ENCODE measurements around the gene ABHD17C. TPM values are rescaled to one million over a fixed set of nuclear protein-coding genes. Genes with fewer than 3 reads are reported as not detected.

Gene ABHD17C
- total RNA-seq, 1 donor: 0.84 TPM

GRCh38 chr15:80677041-80677440 is 18.1 kb upstream of the ABHD17C start:
- Histone ChIP-seq H3K27me3 (ENCODE audit: insufficient read depth, low read length) (no peaks in the 10 kb centered on the region), H3K4me3 (ENCODE audit: low read length) (no peak overlapping the region), H3K4me1 (ENCODE audit: insufficient read depth, low read length) (no peaks in the 10 kb centered on the region)

GRCh38 chr15:80679167-80679803 is 15.8 kb upstream of the ABHD17C start:
- H3K9me3 ChIP-seq (ENCODE audit: low read depth, low read length): no peaks in the 10 kb centered on the region
- H3K4me1 ChIP-seq (ENCODE audit: insufficient read depth, low read length): no peaks in the 10 kb centered on the region
- no peak overlapping the region for H3K4me3 ChIP-seq (ENCODE audit: low read length)
- no peaks in the 10 kb centered on the region for H3K27me3 ChIP-seq (ENCODE audit: insufficient read depth, low read length)

More at GRCh38 chr15:80677041-80677440, 18.1 kb upstream of the ABHD17C start:
- no peaks in the 10 kb centered on the region for H3K9me3 ChIP-seq (ENCODE audit: low read depth, low read length)

GRCh38 chr15:80679804-80680175 is 15.3 kb upstream of the ABHD17C start:
- no peaks in the 10 kb centered on the region for H3K4me1 ChIP-seq (ENCODE audit: insufficient read depth, low read length)
- H3K4me3 ChIP-seq (ENCODE audit: low read length): no peak overlapping the region
- H3K27me3 ChIP-seq (ENCODE audit: insufficient read depth, low read length): no peaks in the 10 kb centered on the region
- no peaks in the 10 kb centered on the region for H3K9me3 ChIP-seq (ENCODE audit: low read depth, low read length)

GRCh38 chr15:80682201-80682600 is 12.9 kb upstream of the ABHD17C start:
- Histone ChIP-seq H3K4me3 (ENCODE audit: low read length) (no peak overlapping the region), H3K4me1 (ENCODE audit: insufficient read depth, low read length) (no peaks in the 10 kb centered on the region), H3K27me3 (ENCODE audit: insufficient read depth, low read length) (no peaks in the 10 kb centered on the region), H3K9me3 (ENCODE audit: low read depth, low read length) (no peaks in the 10 kb centered on the region)

GRCh38 chr15:80684697-80685096 is 10.4 kb upstream of the ABHD17C start:
- Histone ChIP-seq H3K4me1 (ENCODE audit: insufficient read depth, low read length) (no peaks in the 10 kb centered on the region), H3K4me3 (ENCODE audit: low read length) (no peak overlapping the region), H3K27me3 (ENCODE audit: insufficient read depth, low read length) (no peaks in the 10 kb centered on the region), H3K9me3 (ENCODE audit: low read depth, low read length) (no peaks in the 10 kb centered on the region)

GRCh38 chr15:80685628-80686027 is 9.5 kb upstream of the ABHD17C start:
- no peaks in the 10 kb centered on the region for H3K9me3 ChIP-seq (ENCODE audit: low read depth, low read length)
- no peak overlapping the region for H3K4me3 ChIP-seq (ENCODE audit: low read length)
- H3K27me3 ChIP-seq (ENCODE audit: insufficient read depth, low read length): no peaks in the 10 kb centered on the region
- H3K4me1 ChIP-seq (ENCODE audit: insufficient read depth, low read length): no peaks in the 10 kb centered on the region

- H3K4me1 ChIP-seq (ENCODE audit: insufficient read depth, low read length): peaks cover 4% of the 10 kb centered on the region
- no peaks in the 10 kb centered on the region for H3K27me3 ChIP-seq (ENCODE audit: insufficient read depth, low read length)
- H3K4me3 ChIP-seq (ENCODE audit: low read length): no peak overlapping the region
- H3K9me3 ChIP-seq (ENCODE audit: low read depth, low read length): no peaks in the 10 kb centered on the region
These were observed 5.8 kb upstream of the ABHD17C start for GRCh38 chr15:80689294-80689693.

GRCh38 chr15:80689716-80690115 is 5.4 kb upstream of the ABHD17C start:
- H3K4me3 ChIP-seq (ENCODE audit: low read length): no peak overlapping the region
- H3K9me3 ChIP-seq (ENCODE audit: low read depth, low read length): no peaks in the 10 kb centered on the region
- peaks cover 8% of the 10 kb centered on the region for H3K4me1 ChIP-seq (ENCODE audit: insufficient read depth, low read length)
- H3K27me3 ChIP-seq (ENCODE audit: insufficient read depth, low read length): no peaks in the 10 kb centered on the region

GRCh38 chr15:80691575-80691974 is 3.5 kb upstream of the ABHD17C start:
- Histone ChIP-seq H3K27me3 (ENCODE audit: insufficient read depth, low read length) (no peaks in the 10 kb centered on the region), H3K4me3 (ENCODE audit: low read length) (no peak overlapping the region), H3K4me1 (ENCODE audit: insufficient read depth, low read length) (peaks cover 18% of the 10 kb centered on the region), H3K9me3 (ENCODE audit: low read depth, low read length) (no peaks in the 10 kb centered on the region)

GRCh38 chr15:80693682-80694610 is 1.2 kb upstream of the ABHD17C start:
- peaks cover 24% of the 10 kb centered on the region for H3K4me1 ChIP-seq (ENCODE audit: insufficient read depth, low read length)
- H3K4me3 ChIP-seq (ENCODE audit: low read length): peak overlapping the region; percentile 40
- H3K27me3 ChIP-seq (ENCODE audit: insufficient read depth, low read length): no peaks in the 10 kb centered on the region
- no peaks in the 10 kb centered on the region for H3K9me3 ChIP-seq (ENCODE audit: low read depth, low read length)

GRCh38 chr15:80694611-80695098 is 455 bp upstream of the ABHD17C start:
- Histone ChIP-seq H3K9me3 (ENCODE audit: low read depth, low read length) (no peaks in the 10 kb centered on the region), H3K27me3 (ENCODE audit: insufficient read depth, low read length) (no peaks in the 10 kb centered on the region), H3K4me3 (ENCODE audit: low read length) (peak overlapping the region; percentile 40), H3K4me1 (ENCODE audit: insufficient read depth, low read length) (peaks cover 24% of the 10 kb centered on the region)

GRCh38 chr15:80695911-80696661 is 976 bp downstream of the ABHD17C start:
- H3K27me3 ChIP-seq (ENCODE audit: insufficient read depth, low read length): no peaks in the 10 kb centered on the region
- H3K4me3 ChIP-seq (ENCODE audit: low read length): peak overlapping the region; percentile 48
- peaks cover 24% of the 10 kb centered on the region for H3K4me1 ChIP-seq (ENCODE audit: insufficient read depth, low read length)
- no peaks in the 10 kb centered on the region for H3K9me3 ChIP-seq (ENCODE audit: low read depth, low read length)

GRCh38 chr15:80697075-80697685 is 2.1 kb downstream of the ABHD17C start:
- H3K27me3 ChIP-seq (ENCODE audit: insufficient read depth, low read length): no peaks in the 10 kb centered on the region
- H3K4me3 ChIP-seq (ENCODE audit: low read length): no peak overlapping the region
- H3K9me3 ChIP-seq (ENCODE audit: low read depth, low read length): no peaks in the 10 kb centered on the region
- H3K4me1 ChIP-seq (ENCODE audit: insufficient read depth, low read length): peaks cover 24% of the 10 kb centered on the region

GRCh38 chr15:80698676-80699075 is 3.6 kb downstream of the ABHD17C start:
- Histone ChIP-seq H3K4me3 (ENCODE audit: low read length) (no peak overlapping the region), H3K4me1 (ENCODE audit: insufficient read depth, low read length) (peaks cover 24% of the 10 kb centered on the region), H3K27me3 (ENCODE audit: insufficient read depth, low read length) (no peaks in the 10 kb centered on the region)

More at GRCh38 chr15:80698676-80699075, 3.6 kb downstream of the ABHD17C start:
- H3K9me3 ChIP-seq (ENCODE audit: low read depth, low read length): no peaks in the 10 kb centered on the region

All from mononuclear cell (primary cell).